GM18873 (cell line): ENCODE data around the gene DNASE1.

Experiments
- ATAC-seq: cut with Tn5 transposase; IDR thresholded peaks from one replicate; pipeline ENCODE4 v1.9.1; 2021; ENCODE audit warnings: mild to moderate bottlenecking, moderate library complexity, moderate number of reproducible peaks; ENCODE audit not compliant: unreplicated experiment, low FRiP score

Gene DNASE1

DNA sequence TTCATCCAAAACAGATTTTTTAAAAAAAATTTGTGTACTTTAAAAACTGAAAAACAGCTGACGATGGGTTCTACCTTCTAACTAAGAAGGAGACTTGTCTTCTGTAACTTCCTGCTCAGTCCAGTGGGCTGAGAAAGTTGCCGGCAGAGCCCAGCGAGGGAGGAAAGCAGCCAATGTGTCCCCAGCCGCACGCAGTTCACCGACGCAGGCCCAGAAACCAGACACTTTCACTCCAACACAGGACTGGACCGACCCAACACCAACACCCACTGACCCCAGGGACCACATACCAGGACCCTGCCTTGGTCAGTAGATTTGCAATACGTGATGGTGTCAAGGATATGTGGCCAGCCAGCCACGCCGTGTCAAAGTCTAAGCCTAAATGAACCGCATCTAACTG lies 37.3 kb downstream of the DNASE1 start:
- ATAC-seq: no peak

DNA sequence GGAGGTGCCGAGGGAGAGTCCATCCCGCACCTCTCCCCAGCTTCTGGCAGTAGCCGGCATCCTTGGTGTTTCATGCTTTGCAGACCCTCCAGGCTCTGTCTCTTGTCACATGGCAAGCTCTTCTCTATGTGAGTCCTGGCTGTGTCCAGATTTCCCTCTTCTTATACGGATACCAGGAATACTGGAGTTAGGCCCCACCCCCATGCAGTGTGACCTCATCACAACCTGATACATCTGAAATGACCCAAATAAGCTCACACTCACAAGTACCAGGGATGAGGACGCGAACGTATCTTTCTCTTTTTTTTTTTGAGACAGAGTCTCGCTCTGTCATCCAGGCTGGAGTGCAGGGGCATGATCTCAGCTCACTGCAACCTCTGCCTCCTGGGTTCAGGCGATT lies 39.6 kb downstream of the DNASE1 start:
- no peak for ATAC-seq

GRCh38 chr16:3695610-3696369 lies 41.3 kb downstream of the DNASE1 start:
- no peak for ATAC-seq

GRCh38 chr16:3696425-3697218 lies 42.1 kb downstream of the DNASE1 start:
- ATAC-seq: no peak

DNA sequence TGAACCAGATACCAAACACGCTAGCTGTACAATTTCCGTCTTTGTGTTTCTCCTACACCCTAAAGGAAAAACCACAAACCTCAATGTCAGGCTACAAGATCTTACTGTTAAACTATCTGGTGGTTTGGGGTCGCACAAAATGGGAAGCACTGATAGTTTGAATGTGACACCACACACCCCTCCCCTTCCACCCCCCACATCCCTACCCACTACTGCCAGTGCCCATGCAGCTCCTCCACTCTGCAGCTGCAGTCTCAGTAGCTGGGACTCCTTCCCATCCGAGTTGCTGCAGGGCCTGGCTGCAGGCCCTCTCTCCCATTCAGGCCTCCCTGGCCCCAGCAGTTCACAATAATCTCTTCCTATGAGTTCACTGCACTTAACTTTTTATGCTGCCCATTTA lies 44.5 kb downstream of the DNASE1 start:
- no peak for ATAC-seq

DNA sequence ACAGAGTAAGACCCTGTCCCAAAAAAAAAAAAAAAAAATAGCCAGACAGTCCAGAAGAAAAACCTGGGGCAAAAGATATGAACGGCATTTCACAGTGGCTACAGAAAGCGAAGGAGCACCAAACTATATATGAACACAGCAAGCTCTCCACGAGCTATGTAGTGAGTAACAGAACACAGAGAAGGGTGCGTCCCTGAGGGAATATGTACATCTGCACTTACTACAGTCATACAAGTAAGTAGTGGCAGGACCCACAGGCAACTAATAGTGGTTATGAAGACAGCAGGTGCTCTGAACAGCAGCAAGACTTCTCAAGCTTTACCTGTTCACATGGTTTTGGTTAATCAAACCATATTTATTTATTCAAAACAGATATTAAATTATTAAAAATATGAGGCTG lies 47.0 kb downstream of the DNASE1 start:
- ATAC-seq: no peak

DNA sequence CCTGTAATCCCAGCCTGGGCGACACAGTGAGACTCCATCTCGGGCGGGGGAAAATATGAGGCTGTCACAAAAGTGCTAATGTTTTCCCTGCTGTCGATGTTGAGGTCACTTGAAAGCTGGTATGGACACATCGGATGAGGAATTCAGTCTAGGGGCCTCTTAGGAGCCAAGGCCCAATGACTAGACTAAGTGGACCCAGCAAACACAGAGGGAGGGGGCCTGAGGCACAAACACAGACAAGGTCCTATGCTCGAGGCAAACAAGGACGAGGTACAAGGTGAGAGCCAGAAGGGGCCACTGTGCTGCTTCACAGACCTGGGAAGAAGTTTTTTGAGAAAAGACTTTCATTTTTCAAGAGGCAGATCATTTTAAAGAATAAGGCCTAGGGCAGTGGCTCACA lies 47.6 kb downstream of the DNASE1 start:
- ATAC-seq: no peak

DNA sequence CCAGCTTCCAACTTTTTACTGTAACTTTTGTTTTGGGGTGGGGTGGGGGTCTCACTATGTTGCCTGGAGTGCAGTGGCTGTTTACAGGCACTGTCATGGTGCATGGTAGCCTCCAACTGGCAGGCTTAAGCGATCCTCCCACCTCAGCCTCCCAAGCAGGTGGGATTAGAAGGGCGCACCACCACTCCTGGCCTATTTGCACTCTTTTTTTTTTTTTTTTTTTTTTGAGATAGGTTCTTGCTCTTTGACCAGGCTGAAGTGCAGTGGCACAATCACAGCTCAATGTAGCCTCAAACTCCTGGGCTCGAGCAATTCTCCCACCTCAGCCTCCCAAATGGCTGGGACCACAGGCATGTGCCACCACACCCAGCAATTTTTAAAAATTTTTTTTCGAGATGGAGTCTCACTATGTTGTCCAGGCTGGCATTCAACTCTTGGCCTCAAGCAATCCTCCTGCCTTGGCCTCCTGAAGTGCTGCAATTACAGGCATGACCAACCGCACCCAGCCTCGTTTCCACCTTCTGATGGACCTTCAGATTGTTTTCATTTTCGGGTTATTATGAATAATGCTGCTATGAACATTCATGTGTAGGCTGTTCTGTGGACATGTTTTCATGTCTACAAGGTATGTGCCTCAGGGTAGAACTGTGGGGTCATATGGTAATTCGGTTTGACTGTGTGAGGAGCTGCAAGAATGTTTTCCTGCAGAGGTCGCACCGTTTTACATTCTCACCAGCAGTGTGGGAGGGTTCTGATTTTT lies 51.9 kb downstream of the DNASE1 start:
- ATAC-seq: no peak
